ENCODE data around the gene PLEKHM2. TPM values are rescaled to one million over a fixed set of nuclear protein-coding genes. Genes with fewer than 3 reads are reported as not detected.

PLEKHM2 gene
- total RNA-seq, 2 donors from 2014 or later = 64.5 to 70.4 TPM

GRCh38 chr1:15734296-15734695 lies 50.2 kb downstream of the PLEKHM2 start:
- no peak for ATAC-seq
- intact Hi-C loops (cut with DNase I) = no loop called here
- DNase-seq = no peak

- no peak for ATAC-seq
- DNase-seq = no peak
- intact Hi-C loops (cut with DNase I) = no loop called here
Observed at GRCh38 chr1:15734901-15735300, 50.8 kb downstream of the PLEKHM2 start.

GRCh38 chr1:15735304-15736037 lies 51.4 kb downstream of the PLEKHM2 start:
- ATAC-seq (no peak), DNase-seq (no peak)
- intact Hi-C loops (cut with DNase I) = no loop called here

- ATAC-seq (peak; percentile 69 to 81), DNase-seq (peak; percentile 67)
- intact Hi-C loops (cut with DNase I) = no loop called here
Observed at GRCh38 chr1:15736038-15736891, 52.1 kb downstream of the PLEKHM2 start, which contains the start of gene SLC25A34. Gene SLC25A34 (plus strand): TSS chr1:15736258. CDS start chr1:15736486, 228 bp downstream.

- DNase-seq (no peak), ATAC-seq (peak; percentile 1 to 4)
- intact Hi-C loops (cut with DNase I) = no loop called here
Observed at GRCh38 chr1:15736892-15737261, 52.8 kb downstream of the PLEKHM2 start.

- intact Hi-C loops (cut with DNase I) = no loop called here
- ATAC-seq (no peak), DNase-seq (no peak)
Observed at GRCh38 chr1:15737324-15738319, 53.5 kb downstream of the PLEKHM2 start.

GRCh38 chr1:15738416-15739113 lies 54.4 kb downstream of the PLEKHM2 start:
- ATAC-seq (no peak), DNase-seq (no peak)
- intact Hi-C loops (cut with DNase I) = no loop called here

- ATAC-seq (no peak), DNase-seq (no peak)
Observed at GRCh38 chr1:15739259-15739658, 55.1 kb downstream of the PLEKHM2 start.

GRCh38 chr1:15739745-15740144 lies 55.6 kb downstream of the PLEKHM2 start:
- DNase-seq (no peak), ATAC-seq (no peak)
- intact Hi-C loops (cut with DNase I) = loop anchor here (2.0 to 10.0 kb wide), 2 partner anchors 145 kb away; no protein-coding TSS in a partner anchor

More at GRCh38 chr1:15739259-15739658, 55.1 kb downstream of the PLEKHM2 start:
- intact Hi-C loops (cut with DNase I) = no loop called here

GRCh38 chr1:15740924-15741850 lies 57.1 kb downstream of the PLEKHM2 start:
- DNase-seq (peak; percentile 80), ATAC-seq (peak; percentile 80 to 82)
- intact Hi-C loops (cut with DNase I) = loop anchor here (2.0 to 10.0 kb wide), 2 partner anchors 146 kb away; no protein-coding TSS in a partner anchor

GRCh38 chr1:15742339-15742801 lies 58.2 kb downstream of the PLEKHM2 start, which contains the start of gene TMEM82:
Gene TMEM82 (plus strand): TSS chr1:15742499. CDS start chr1:15742560, 61 bp downstream.
- DNase-seq (peak; percentile 26), ATAC-seq (no peak)
- intact Hi-C loops (cut with DNase I) = loop anchor here in 1 of 2 donors (10.0 kb wide), 1 partner anchor 148 kb away; no protein-coding TSS in a partner anchor

- ATAC-seq = no peak
- intact Hi-C loops (cut with DNase I) = loop anchor here in 1 of 2 donors (10.0 kb wide), 1 partner anchor 149 kb away; no protein-coding TSS in a partner anchor
- DNase-seq = no peak
Observed at GRCh38 chr1:15744122-15744679, 60.1 kb downstream of the PLEKHM2 start.

GRCh38 chr1:15747378-15747777 lies 63.3 kb downstream of the PLEKHM2 start:
- intact Hi-C loops (cut with DNase I) = loop anchor here in 1 of 2 donors (10.0 kb wide), 1 partner anchor 153 kb away; no protein-coding TSS in a partner anchor
- DNase-seq = no peak
- ATAC-seq = no peak

GRCh38 chr1:15748264-15748663 lies 64.1 kb downstream of the PLEKHM2 start:
- intact Hi-C loops (cut with DNase I) = loop anchor here in 1 of 2 donors (10.0 kb wide), 1 partner anchor 153 kb away; no protein-coding TSS in a partner anchor
- ATAC-seq (no peak), DNase-seq (no peak)

GRCh38 chr1:15748690-15749398 lies 64.7 kb downstream of the PLEKHM2 start:
- intact Hi-C loops (cut with DNase I) = loop anchor here in 1 of 2 donors (10.0 kb wide), 1 partner anchor 154 kb away; no protein-coding TSS in a partner anchor
- no peak for ATAC-seq
- DNase-seq = no peak

Measured in left cardiac atrium (tissue), 4 donors.